HG02852 (cell line): ENCODE data around the gene CEP164.

Experiments used
- ATAC-seq: cut with Tn5 transposase; IDR thresholded peaks from one replicate; pipeline ENCODE4 v1.9.1; 2021; ENCODE audit warnings: mild to moderate bottlenecking, moderate library complexity; ENCODE audit not compliant: unreplicated experiment

The CEP164 gene

DNA sequence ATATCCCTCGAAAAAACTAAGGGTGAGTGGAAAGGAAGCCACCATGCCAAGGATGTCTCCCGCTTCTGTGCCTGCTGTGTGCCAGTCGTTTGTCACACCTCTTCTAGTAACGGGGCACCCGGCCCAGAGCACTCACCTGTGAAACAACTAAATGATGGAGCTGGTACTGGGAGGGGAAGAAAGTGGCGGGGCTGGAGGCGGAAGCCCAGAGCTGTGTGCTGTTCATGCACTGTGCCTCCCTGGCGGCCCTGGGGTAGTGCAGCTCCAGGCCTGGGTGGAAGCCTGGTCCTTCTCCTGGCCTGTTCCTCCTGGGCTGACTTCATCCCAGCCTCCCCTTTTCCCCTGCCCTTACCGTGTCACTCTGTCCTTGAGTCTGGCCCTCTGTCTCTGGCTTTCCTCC lies 130.2 kb downstream of the CEP164 start:
- ATAC-seq: peak; percentile 8

DNA sequence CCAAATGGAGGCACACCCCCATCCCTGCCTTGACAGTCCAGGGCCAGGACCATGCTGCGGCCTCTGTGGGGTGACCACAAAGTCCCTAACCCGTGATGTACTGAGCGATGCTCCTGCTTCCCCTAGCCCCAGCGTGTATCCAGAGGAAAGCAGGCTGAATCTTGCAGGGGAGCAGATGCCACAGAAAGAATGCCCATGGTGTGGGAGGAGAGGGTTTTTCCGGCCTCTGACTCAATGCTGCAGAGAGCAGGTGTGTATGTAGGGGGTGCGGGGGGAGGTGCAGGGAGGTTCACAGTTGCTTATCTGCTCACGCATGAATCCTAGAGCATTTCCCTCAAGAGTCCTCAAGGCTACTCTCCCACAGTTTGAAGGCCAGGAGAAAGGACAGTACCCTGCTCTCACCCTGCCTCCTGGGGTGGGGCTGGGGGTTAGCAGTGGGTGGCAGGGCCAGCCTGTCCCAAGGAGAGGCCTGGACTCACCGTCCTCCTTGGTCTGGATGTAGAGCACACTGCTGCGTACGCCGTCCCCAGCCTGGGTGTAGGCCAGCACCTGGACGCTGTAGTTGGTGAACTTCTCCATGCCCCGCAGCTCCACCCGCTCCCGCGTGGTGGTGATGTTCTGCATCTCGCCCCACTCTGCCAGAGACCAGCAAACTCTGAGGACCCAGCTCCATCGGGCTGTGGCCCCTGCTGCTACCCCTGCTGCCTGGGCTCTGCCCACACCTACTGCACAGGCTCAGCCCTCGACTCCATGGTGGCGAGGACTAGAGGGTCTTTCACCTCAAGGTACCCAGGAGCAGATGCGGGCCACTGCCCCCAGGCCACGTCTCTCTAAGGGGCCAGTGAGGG lies 130.8 kb downstream of the CEP164 start:
- ATAC-seq: peak; percentile 38

DNA sequence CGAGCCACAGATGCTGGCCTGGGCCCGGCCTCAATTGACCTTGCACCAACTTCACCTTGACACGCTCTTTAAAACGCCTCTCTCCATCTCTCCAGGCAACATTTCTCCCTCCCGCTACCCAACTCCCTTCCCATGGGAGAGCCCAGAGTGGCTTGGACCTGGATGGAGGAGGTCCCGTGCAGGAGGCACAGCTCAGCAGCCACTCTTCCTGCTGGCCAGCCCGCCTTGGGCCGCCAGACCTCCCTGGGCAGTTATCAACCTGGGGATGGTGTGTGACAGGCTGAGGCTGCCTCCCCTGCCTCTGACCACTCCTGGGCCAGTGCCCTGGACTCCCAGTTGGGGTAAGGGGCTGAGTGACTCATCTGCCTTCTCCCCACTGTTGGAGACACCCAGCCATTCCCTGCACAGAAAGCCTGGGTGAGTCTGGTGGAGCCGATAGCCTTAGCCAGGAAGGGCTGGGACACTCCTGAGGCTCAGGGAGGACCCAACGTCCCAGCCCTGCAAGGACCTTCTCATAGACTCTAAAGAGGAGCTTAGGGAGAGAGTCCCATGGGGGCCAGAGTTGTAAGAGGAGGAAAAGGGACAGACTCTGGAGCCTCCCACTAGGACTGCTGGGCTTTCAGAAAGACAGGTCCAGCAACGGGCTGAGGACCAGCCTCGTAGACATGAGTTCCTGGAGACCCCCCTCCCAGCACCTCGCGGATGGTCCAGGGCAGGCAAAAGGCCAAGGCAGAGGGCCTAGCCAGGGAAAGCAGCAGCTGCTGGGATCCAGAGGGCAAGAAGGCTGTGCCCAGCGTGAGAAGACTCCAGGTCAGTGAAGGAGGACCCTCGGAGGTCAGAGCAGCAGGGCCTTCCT lies 131.7 kb downstream of the CEP164 start:
- ATAC-seq: no peak

DNA sequence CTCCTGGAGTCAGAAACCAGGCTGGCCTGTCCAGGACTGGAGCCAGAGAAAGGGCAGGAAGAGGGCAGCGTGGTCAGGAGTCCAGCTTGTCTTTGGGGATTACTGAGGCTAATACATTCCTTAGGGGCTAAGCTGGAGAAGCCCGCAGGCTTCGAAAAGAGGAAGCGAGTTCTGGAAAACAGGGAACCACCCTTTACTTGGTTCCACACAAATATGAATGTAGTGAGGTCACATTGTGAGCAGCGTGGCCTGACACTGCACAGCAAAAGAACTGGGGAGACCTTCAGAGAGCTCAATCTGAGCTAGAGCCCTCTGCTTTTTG lies 132.3 kb downstream of the CEP164 start:
- ATAC-seq: no peak

DNA sequence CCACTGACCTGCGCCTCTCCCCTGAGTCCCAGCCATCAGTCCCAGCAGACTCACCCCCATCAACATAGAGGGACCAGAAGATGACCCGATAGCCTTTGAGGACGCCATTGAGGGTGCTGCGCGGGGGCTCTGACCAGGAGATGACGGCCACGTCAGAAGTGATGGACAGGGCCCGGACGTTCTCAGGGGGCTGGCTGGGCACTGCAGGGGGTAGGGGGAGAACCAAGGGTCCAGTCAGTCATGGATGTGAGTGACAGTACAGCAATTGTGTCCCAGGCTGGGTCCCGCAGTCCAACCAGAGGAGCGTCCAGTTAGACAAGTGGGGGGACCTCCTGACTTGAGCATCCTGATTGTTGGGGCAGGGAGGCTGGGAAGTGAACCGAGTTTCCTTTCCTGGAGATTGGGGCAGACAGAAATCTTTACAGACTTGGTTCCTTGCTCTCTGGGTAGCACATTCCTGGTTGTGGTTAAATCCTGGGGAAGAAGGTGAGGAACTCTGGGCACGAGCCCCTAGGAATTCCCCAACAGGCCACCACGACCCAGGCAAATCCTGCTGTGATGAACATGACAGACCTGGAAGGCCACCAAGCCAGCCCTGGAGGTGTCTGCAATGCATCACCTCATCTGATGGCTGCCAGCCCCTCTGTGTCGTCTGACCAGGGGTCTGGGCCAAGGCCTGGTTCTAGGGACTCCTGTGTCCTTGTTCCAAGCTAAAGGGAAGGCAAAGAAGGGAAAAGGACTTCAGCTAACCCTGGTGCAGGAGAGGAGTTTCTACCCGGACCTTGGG lies 133.9 kb downstream of the CEP164 start:
- ATAC-seq: no peak

DNA sequence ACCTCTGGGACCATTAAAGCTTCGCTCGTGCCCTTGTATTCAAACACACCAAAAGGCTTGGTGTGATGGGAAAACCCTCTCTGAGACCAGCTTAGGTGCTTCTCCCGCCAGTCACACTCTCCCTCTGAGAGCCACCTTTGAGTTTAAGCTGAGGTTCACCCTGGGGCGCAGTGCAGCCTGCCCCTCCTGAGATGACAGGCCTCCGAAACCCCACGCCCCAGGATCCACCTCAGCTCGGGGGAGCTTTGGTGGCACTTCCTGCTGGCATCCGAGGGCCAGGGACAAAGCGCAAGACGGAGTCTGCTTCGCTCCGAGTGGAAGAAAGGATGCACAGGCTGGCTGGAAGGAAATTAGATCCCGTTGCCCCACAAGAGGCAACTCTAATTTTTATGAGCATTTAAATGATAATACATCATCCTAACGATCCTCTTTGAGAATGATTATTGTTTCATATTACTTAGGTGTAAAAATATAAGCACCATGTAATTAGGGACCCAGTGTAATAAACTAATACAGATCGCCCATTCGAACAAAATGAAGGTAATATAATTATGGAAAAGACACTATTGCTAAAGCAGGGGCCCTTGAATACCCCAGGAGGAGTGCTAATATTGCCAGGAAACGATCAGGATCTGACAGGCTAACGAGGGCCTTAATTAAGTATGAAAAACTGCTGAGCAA lies 134.7 kb downstream of the CEP164 start:
- no peak for ATAC-seq

DNA sequence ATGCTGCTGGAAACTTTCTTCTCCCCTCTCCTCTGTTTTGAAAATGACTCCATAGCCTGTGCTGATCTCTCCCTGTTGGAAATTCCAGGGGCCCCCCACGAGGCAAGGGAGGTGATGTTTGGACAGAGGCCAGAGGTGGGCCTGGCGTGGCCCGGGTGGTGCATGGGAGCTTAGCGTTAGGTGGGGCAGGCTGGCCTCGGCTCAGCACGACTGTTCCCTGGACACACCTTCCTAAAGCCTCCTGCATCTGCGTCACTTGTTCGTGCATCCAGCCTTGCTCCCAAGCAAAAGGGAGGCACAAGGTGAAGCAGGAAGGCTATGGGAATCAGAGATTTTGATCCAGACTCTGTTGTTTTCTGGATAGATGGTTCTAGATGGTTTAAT lies 135.2 kb downstream of the CEP164 start:
- no peak for ATAC-seq
